Measurements from ENCODE around the gene ITSN2.
A peak's percentile ranks its signal among the peaks of the same experiment; 100 is the strongest.

Gene ITSN2

GRCh38 chr2:24237313-24237712 lies 123.0 kb downstream of the ITSN2 start:
- no peak for DNase-seq (ENCODE audit: low read depth)
- TF ChIP-seq CTCF (conservative IDR thresholded peaks at IDR 0.05; ENCODE audit: control insufficient read depth, insufficient read depth, low read depth, low read length): no peak
- H3K4me3 ChIP-seq (ENCODE audit: control insufficient read depth, low read depth, low read length): no peak overlapping the region

- peak; percentile 26 for DNase-seq (ENCODE audit: low read depth)
- no peak for TF ChIP-seq CTCF (conservative IDR thresholded peaks at IDR 0.05; ENCODE audit: control insufficient read depth, insufficient read depth, low read depth, low read length)
- H3K4me3 ChIP-seq (ENCODE audit: control insufficient read depth, low read depth, low read length): no peak overlapping the region
Measured at GRCh38 chr2:24233321-24233720, 127.0 kb downstream of the ITSN2 start.

- TF ChIP-seq CTCF (conservative IDR thresholded peaks at IDR 0.05; ENCODE audit: control insufficient read depth, insufficient read depth, low read depth, low read length): no peak
- peak; percentile 49 for DNase-seq (ENCODE audit: low read depth)
- H3K4me3 ChIP-seq (ENCODE audit: control insufficient read depth, low read depth, low read length): no peak overlapping the region
Measured at GRCh38 chr2:24231461-24231881, 128.9 kb downstream of the ITSN2 start.

DNA sequence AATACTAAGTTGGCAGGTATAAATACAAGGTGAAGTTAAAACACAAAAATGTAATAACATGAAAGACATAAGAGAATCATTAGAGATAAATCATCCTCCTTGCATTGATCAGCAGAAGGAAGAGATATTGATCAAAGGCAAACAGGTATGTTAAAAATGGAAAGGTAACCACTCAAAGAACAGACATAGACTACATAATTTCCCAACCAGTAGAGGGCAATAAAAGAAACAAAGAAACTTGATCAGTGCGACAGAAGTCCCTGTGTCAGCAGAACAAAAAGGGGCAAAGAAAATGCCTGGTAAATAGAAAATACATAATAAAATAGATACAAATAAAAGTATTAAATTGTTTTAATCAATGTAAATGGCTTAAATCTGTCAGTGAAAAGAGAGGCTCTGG lies 131.9 kb downstream of the ITSN2 start:
- TF ChIP-seq CTCF (conservative IDR thresholded peaks at IDR 0.05; ENCODE audit: control insufficient read depth, insufficient read depth, low read depth, low read length): peak; percentile 34
- H3K4me3 ChIP-seq (ENCODE audit: control insufficient read depth, low read depth, low read length): no peak overlapping the region

DNA sequence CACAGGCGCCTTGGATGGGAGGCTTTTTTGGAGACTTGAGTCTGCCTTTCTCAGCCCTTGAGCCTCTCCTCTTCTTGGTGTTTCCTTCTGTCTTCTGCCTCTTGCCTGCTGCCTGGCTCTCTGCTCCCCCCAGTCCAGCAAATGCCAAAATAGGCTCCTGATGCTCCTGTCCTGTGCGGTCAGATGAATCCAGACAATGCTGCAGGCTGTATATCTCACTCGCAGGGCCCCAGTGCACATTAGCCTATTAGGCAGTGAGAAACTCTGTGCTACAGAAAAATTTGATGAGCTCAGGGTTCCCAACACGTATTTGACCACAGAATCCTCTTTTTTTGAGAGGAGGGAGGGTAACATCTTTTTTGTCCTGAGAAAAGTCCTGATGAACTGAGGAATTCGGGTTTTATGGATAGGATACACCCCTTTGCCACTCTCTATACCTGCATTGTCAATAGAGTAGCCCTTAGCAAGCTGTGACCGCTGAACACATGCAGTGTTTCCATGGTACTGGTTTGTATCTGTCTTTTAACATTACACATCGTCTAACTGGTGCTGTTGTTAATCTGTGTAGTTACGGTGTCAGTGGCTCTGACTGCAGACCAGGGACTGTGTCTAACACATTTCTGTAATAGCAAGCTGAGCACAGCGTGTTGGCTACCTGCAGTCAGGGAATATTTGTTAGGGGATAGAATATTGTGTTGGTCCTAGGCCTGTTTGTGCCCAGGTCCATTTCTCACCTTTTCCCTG lies 134.7 kb downstream of the ITSN2 start:
- TF ChIP-seq CTCF (conservative IDR thresholded peaks at IDR 0.05; ENCODE audit: control insufficient read depth, insufficient read depth, low read depth, low read length): no peak
- no peak for DNase-seq (ENCODE audit: low read depth)
- no peak overlapping the region for H3K4me3 ChIP-seq (ENCODE audit: control insufficient read depth, low read depth, low read length)

More for the DNA sequence above, 131.9 kb downstream of the ITSN2 start:
- DNase-seq (ENCODE audit: low read depth): peak; percentile 32

DNA sequence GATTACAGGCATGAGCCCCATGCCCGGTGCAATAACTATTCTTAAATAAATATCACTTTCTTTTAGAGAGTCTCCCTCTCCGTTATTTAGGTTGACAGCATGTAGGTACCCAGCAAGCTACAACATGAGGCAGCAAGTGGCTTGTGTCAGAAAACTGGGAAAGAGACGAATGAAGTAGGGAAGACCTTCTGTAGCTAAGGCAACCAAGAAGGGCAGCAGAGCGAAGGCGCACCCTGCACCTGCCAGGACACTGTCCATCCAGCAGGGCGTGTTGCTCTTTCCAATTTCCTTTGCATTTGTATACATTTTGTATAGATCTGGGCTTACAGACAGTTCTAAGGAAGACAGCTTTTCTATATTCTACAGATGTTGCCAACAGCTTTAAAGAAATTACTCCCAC lies 137.4 kb downstream of the ITSN2 start:
- no peak overlapping the region for H3K4me3 ChIP-seq (ENCODE audit: control insufficient read depth, low read depth, low read length)
- DNase-seq (ENCODE audit: low read depth): no peak
- TF ChIP-seq CTCF (conservative IDR thresholded peaks at IDR 0.05; ENCODE audit: control insufficient read depth, insufficient read depth, low read depth, low read length): no peak

Data from fibroblast of mammary gland (primary cell).